ENCODE measurements around the gene KAZN. TPM values are rescaled to one million over a fixed set of nuclear protein-coding genes. Genes with fewer than 3 reads are reported as not detected.
"Not testable (repeated sequence)": the region's sequence is repeated elsewhere in the genome, so short reads cannot be mapped to it uniquely, and the experiment has no call there.

The KAZN gene
- polyA plus RNA-seq, 1 donor from 2014 or later = 20.6 TPM

- Histone ChIP-seq H3K27me3 (ENCODE audit: insufficient read depth, low read depth, low read length) (no peaks in the 10 kb centered on the region), H3F3A (ENCODE audit: insufficient read depth, low read length, poor library complexity, severe bottlenecking) (no peaks in the 10 kb centered on the region), H3K9ac (ENCODE audit: low read length) (no peak overlapping the region), H4K20me1 (ENCODE audit: insufficient read depth) (no peaks in the 10 kb centered on the region), H3K79me2 (replicated peaks; ENCODE audit: insufficient read depth, low read length) (no peaks in the 10 kb centered on the region), H3K4me2 (ENCODE audit: low read length) (no peak overlapping the region), H3K9me3 (ENCODE audit: low read length) (no peaks in the 10 kb centered on the region), H2AFZ (ENCODE audit: low read depth, low read length) (no peak overlapping the region), H3K36me3 (ENCODE audit: insufficient read depth, low read length) (no peaks in the 10 kb centered on the region), H3K9me2 (ENCODE audit: insufficient read depth, low read length) (no peaks in the 10 kb centered on the region), H3K27ac (ENCODE audit: low read length) (no peak overlapping the region), H3K4me3 (ENCODE audit: low read length) (no peak overlapping the region)
- no peak for TF ChIP-seq RAD21 (conservative IDR thresholded peaks at IDR 0.05)
- TF ChIP-seq SMC3 (conservative IDR thresholded peaks at IDR 0.05; ENCODE audit: poor library complexity) = no peak
- TF ChIP-seq MXI1 (conservative IDR thresholded peaks at IDR 0.05; ENCODE audit: poor library complexity, severe bottlenecking) = no peak
- TF ChIP-seq TAF1 (IDR thresholded peaks at IDR 0.05; ENCODE audit: low read depth) = no peak
Measured at GRCh38 chr1:15039017-15039648, 440.6 kb downstream of the KAZN start.

DNA sequence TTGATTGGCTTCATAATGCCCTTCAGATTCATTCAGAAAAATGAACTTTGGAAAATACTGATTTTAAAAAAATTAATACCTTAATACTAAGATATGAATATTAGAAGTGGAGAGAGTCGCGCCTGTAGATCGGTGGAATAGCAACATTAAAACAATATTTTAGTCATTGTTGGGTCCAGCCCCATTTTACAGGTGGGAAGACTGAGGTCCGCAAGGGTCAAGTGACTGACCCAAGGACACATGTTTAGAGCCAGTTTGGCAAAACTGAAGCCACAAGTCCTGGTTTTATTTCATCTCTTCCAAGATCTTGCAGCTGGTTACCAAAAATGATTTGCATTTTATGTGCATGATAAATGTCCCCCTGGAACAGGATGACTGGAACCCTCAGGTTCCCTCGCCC lies 441.4 kb downstream of the KAZN start:
- Histone ChIP-seq H3K27ac (ENCODE audit: low read length) (no peak overlapping the region), H3K4me3 (ENCODE audit: low read length) (no peak overlapping the region), H4K20me1 (ENCODE audit: insufficient read depth) (no peaks in the 10 kb centered on the region), H3K27me3 (ENCODE audit: insufficient read depth, low read depth, low read length) (no peaks in the 10 kb centered on the region), H3K4me2 (ENCODE audit: low read length) (no peak overlapping the region), H3K79me2 (replicated peaks; ENCODE audit: insufficient read depth, low read length) (no peaks in the 10 kb centered on the region), H3K36me3 (ENCODE audit: insufficient read depth, low read length) (no peaks in the 10 kb centered on the region), H2AFZ (ENCODE audit: low read depth, low read length) (no peak overlapping the region), H3F3A (ENCODE audit: insufficient read depth, low read length, poor library complexity, severe bottlenecking) (no peaks in the 10 kb centered on the region), H3K9me3 (ENCODE audit: low read length) (no peaks in the 10 kb centered on the region), H3K9ac (ENCODE audit: low read length) (no peak overlapping the region), H3K9me2 (ENCODE audit: insufficient read depth, low read length) (no peaks in the 10 kb centered on the region)
- TF ChIP-seq EP300 (conservative IDR thresholded peaks at IDR 0.05; ENCODE audit: poor library complexity, severe bottlenecking) = no peak
- TF ChIP-seq SMC3 (conservative IDR thresholded peaks at IDR 0.05; ENCODE audit: poor library complexity) = no peak
- no peak for TF ChIP-seq POLR2AphosphoS5 (IDR thresholded peaks at IDR 0.05)

- H3K36me3 ChIP-seq (ENCODE audit: insufficient read depth, low read length); H3K9me3 ChIP-seq (ENCODE audit: low read length); H3K27me3 ChIP-seq (ENCODE audit: insufficient read depth, low read depth, low read length); H2AFZ ChIP-seq (ENCODE audit: low read depth, low read length); H3K27ac ChIP-seq (ENCODE audit: low read length); H3F3A ChIP-seq (ENCODE audit: insufficient read depth, low read length, poor library complexity, severe bottlenecking); H3K4me3 ChIP-seq (ENCODE audit: low read length); H3K4me2 ChIP-seq (ENCODE audit: low read length); H4K20me1 ChIP-seq (ENCODE audit: insufficient read depth); H3K9ac ChIP-seq (ENCODE audit: low read length); H3K9me2 ChIP-seq (ENCODE audit: insufficient read depth, low read length); H3K79me2 ChIP-seq (replicated peaks; ENCODE audit: insufficient read depth, low read length): not testable (repeated sequence)
Measured at GRCh38 chr1:15040685-15041084, 442.2 kb downstream of the KAZN start.

GRCh38 chr1:15042866-15043265 lies 444.4 kb downstream of the KAZN start:
- Histone ChIP-seq H3K79me2 (replicated peaks; ENCODE audit: insufficient read depth, low read length) (no peaks in the 10 kb centered on the region), H2AFZ (ENCODE audit: low read depth, low read length) (no peak overlapping the region), H3K9me3 (ENCODE audit: low read length) (no peaks in the 10 kb centered on the region), H4K20me1 (ENCODE audit: insufficient read depth) (no peaks in the 10 kb centered on the region), H3K36me3 (ENCODE audit: insufficient read depth, low read length) (no peaks in the 10 kb centered on the region), H3F3A (ENCODE audit: insufficient read depth, low read length, poor library complexity, severe bottlenecking) (no peaks in the 10 kb centered on the region), H3K4me3 (ENCODE audit: low read length) (no peak overlapping the region), H3K27me3 (ENCODE audit: insufficient read depth, low read depth, low read length) (no peaks in the 10 kb centered on the region), H3K9me2 (ENCODE audit: insufficient read depth, low read length) (no peaks in the 10 kb centered on the region), H3K9ac (ENCODE audit: low read length) (no peak overlapping the region), H3K27ac (ENCODE audit: low read length) (no peak overlapping the region), H3K4me2 (ENCODE audit: low read length) (no peak overlapping the region)
- TF ChIP-seq RAD21 (conservative IDR thresholded peaks at IDR 0.05) (no peak), MXI1 (conservative IDR thresholded peaks at IDR 0.05; ENCODE audit: poor library complexity, severe bottlenecking) (no peak), POLR2AphosphoS5 (IDR thresholded peaks at IDR 0.05) (no peak), CTCF (IDR thresholded peaks at IDR 0.05; ENCODE audit: poor library complexity, severe bottlenecking) (no peak), SMC3 (conservative IDR thresholded peaks at IDR 0.05; ENCODE audit: poor library complexity) (no peak), EP300 (conservative IDR thresholded peaks at IDR 0.05; ENCODE audit: poor library complexity, severe bottlenecking) (no peak), EZH2 (IDR thresholded peaks at IDR 0.05; ENCODE audit: borderline replicate concordance, insufficient read depth, low read length, poor library complexity, severe bottlenecking) (no peak), TAF1 (IDR thresholded peaks at IDR 0.05; ENCODE audit: low read depth) (no peak)
- TF ChIP-seq, protein P1, sequence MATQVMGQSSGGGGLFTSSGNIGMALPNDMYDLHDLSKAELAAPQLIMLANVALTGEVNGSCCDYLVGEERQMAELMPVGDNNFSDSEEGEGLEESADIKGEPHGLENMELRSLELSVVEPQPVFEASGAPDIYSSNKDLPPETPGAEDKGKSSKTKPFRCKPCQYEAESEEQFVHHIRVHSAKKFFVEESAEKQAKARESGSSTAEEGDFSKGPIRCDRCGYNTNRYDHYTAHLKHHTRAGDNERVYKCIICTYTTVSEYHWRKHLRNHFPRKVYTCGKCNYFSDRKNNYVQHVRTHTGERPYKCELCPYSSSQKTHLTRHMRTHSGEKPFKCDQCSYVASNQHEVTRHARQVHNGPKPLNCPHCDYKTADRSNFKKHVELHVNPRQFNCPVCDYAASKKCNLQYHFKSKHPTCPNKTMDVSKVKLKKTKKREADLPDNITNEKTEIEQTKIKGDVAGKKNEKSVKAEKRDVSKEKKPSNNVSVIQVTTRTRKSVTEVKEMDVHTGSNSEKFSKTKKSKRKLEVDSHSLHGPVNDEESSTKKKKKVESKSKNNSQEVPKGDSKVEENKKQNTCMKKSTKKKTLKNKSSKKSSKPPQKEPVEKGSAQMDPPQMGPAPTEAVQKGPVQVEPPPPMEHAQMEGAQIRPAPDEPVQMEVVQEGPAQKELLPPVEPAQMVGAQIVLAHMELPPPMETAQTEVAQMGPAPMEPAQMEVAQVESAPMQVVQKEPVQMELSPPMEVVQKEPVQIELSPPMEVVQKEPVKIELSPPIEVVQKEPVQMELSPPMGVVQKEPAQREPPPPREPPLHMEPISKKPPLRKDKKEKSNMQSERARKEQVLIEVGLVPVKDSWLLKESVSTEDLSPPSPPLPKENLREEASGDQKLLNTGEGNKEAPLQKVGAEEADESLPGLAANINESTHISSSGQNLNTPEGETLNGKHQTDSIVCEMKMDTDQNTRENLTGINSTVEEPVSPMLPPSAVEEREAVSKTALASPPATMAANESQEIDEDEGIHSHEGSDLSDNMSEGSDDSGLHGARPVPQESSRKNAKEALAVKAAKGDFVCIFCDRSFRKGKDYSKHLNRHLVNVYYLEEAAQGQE (IDR thresholded peaks at IDR 0.05; ENCODE audit: borderline replicate concordance) = no peak
